Measurements from ENCODE around the gene WFIKKN1. TPM values are rescaled to one million over a fixed set of nuclear protein-coding genes. Genes with fewer than 3 reads are reported as not detected.

WFIKKN1 gene
- total RNA-seq, 2 experiments from 2014 or later, result 0.25 TPM; not detected in 1

DNA sequence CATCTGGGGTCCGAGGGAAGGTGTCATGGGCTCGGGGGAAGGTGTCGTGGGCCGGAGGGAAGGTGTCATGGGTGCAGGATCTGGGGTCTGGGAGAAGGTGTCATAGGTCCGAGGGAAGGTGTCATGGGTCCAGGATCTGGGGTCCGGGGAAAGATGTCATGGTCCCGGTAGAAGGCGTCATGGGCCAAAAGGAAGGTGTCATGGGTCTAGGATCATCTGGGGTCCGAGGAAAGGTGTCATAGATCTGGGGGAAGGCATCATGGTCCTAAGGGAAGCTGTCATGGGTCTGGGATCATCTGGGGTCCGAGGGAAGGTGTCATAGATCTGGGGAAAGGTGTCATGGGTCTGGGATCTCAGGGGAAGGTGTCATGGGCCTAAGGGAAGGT, 40.0 kb upstream of the WFIKKN1 start:
- Mint-ChIP-seq H3K4me1 (ENCODE audit: low read depth) (peaks cover 22% of the 10 kb centered on the region), H3K27me3 (no peaks in the 10 kb centered on the region), H3K27ac (peak overlapping the region; percentile 63), H3K36me3 (ENCODE audit: low read depth) (peaks cover 13% of the 10 kb centered on the region), H3K9me3 (no peaks in the 10 kb centered on the region), H3K4me3 (peak overlapping the region; percentile 83)
- ATAC-seq, result no peak
- ChIA-PET POLR2A (interaction anchor here (0.8 to 1.5 kb wide), 2 partner anchors 20 to 46 kb away, joined by 3 to 5 read pairs; partner anchors contain the start of gene METTL26), CTCF (no interaction called here)
- TF ChIP-seq CTCF (IDR thresholded peaks at IDR 0.05), result no peak
- intact Hi-C loops (cut with micrococcal nuclease), result no loop called here
- no peak for DNase-seq

DNA sequence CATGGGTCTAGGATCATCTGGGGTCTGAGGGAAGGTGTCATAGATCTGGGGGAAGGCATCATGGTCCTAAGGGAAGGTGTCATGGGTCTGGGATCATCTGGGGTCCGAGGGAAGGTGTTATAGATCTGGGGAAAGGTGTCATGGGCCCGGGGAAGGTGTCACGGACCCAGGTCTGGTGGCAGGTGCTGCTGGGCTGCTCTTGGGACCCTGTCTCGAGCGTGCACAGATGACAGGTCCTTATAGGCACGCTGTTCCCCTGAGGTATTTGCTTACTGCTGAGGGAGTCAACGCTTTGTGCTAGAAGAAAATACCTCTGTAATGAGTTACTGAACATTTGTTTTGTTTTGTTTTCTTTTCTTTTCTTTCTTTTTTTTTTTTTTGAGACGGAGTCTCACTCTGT, 39.6 kb upstream of the WFIKKN1 start:
- Mint-ChIP-seq H3K36me3 (ENCODE audit: low read depth) (peaks cover 13% of the 10 kb centered on the region), H3K27me3 (no peaks in the 10 kb centered on the region), H3K27ac (peak overlapping the region; percentile 63), H3K4me3 (peak overlapping the region; percentile 83), H3K4me1 (ENCODE audit: low read depth) (peaks cover 26% of the 10 kb centered on the region), H3K9me3 (no peaks in the 10 kb centered on the region)
- CTCF ChIA-PET, result no interaction called here
- TF ChIP-seq CTCF (IDR thresholded peaks at IDR 0.05), result no peak
- POLR2A ChIA-PET, result interaction anchor here (1.5 kb wide), 1 partner anchor 45 kb away, joined by 5 read pairs; the partner anchor contains the start of gene METTL26
- intact Hi-C loops (cut with micrococcal nuclease), result no loop called here
- DNase-seq, result no peak
- no peak for ATAC-seq

DNA sequence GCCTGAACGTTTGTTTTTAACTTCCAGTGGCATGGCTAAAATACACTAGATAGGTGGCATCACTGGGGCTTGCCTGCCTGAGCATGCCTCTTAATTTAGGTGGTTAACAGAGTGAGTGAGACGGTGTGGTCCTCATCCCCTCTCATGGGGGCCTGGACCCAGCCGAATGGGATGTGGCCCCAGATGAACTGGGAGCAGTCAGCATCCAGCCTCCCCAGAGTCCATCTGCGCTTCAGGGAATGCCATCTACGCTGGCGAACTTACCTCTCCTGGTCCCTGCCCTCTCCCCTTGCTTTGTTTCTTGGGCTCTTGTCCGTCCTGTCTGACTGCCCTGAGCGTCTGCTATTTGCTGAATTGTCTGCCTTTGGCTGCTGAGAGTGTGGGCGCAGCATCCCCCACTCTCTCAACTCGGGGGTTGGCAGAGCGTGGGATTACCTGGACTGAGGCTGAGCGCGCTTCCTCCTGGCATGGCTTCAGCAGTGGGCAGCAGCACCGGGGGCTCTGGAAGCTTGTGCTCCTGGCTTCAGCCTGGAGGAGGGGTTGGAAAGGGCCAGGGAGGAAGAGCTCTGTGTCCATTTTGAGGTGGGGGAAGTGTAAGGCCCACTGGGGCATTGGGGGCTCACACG, 38.8 kb upstream of the WFIKKN1 start:
- H3K4me3 Mint-ChIP-seq, result no peak overlapping the region
- intact Hi-C loops (cut with micrococcal nuclease), result no loop called here
- ChIA-PET CTCF (interaction anchor here (0.9 kb wide), 1 partner anchor 45 kb away, joined by 3 read pairs; the partner anchor contains the start of gene METTL26), POLR2A (no interaction called here)
- DNase-seq (no peak), ATAC-seq (no peak)
- no peaks in the 10 kb centered on the region for H3K9me3 Mint-ChIP-seq
- no peak overlapping the region for H3K27ac Mint-ChIP-seq
- TF ChIP-seq CTCF (IDR thresholded peaks at IDR 0.05), result no peak
- no peaks in the 10 kb centered on the region for H3K27me3 Mint-ChIP-seq
- H3K36me3 Mint-ChIP-seq (ENCODE audit: low read depth), result peaks cover 13% of the 10 kb centered on the region
- peaks cover 26% of the 10 kb centered on the region for H3K4me1 Mint-ChIP-seq (ENCODE audit: low read depth)

GRCh38 chr16:592518-593306, 38.1 kb upstream of the WFIKKN1 start:
- Mint-ChIP-seq H3K4me3 (no peak overlapping the region), H3K27ac (no peak overlapping the region), H3K36me3 (ENCODE audit: low read depth) (peaks cover 9% of the 10 kb centered on the region), H3K27me3 (no peaks in the 10 kb centered on the region), H3K4me1 (ENCODE audit: low read depth) (peaks cover 22% of the 10 kb centered on the region), H3K9me3 (no peaks in the 10 kb centered on the region)
- no peak for ATAC-seq
- CTCF ChIA-PET, result interaction anchor here (0.9 kb wide), 2 partner anchors 22 to 44 kb away, joined by 3 read pairs; partner anchors contain the start of gene METTL26
- DNase-seq, result no peak
- TF ChIP-seq CTCF (IDR thresholded peaks at IDR 0.05), result no peak
- intact Hi-C loops (cut with micrococcal nuclease), result no loop called here
- POLR2A ChIA-PET, result no interaction called here

DNA sequence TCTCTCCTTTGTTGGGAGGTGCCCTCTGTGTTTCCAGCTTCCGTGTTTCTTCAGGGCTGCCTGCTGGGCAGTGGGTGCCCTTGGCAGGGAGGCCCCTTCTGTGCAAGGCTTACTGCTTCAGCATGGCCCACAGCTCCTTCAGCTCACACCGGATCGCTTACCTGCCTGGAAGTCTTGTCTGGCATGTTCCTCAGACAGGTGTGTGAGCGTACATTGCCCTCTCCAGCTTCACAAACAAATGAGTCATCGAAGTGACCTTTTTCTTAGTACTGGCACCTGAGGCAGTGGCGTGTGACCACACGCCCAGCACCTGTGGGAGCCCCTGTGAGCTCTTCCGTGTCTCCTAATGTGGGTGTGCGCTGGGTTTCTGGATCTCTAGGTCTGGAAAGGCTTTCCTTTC, 37.4 kb upstream of the WFIKKN1 start:
- ChIA-PET CTCF (interaction anchor here (0.9 kb wide), 1 partner anchor 23 kb away, joined by 3 read pairs; no protein-coding TSS in a partner anchor), POLR2A (no interaction called here)
- H3K9me3 Mint-ChIP-seq, result no peaks in the 10 kb centered on the region
- no peak for ATAC-seq
- peak overlapping the region; percentile 12 for H3K27ac Mint-ChIP-seq
- TF ChIP-seq CTCF (IDR thresholded peaks at IDR 0.05), result no peak
- H3K4me1 Mint-ChIP-seq (ENCODE audit: low read depth), result peaks cover 22% of the 10 kb centered on the region
- no peak overlapping the region for H3K4me3 Mint-ChIP-seq
- no peak for DNase-seq
- H3K36me3 Mint-ChIP-seq (ENCODE audit: low read depth), result peaks cover 2% of the 10 kb centered on the region
- no peaks in the 10 kb centered on the region for H3K27me3 Mint-ChIP-seq
- intact Hi-C loops (cut with micrococcal nuclease), result no loop called here
